ENCODE measurements around the gene SLFNL1.

The SLFNL1 gene

GRCh38 chr1:40985161-40985560 lies 36.4 kb downstream of the SLFNL1 start:
- DNase-seq = no peak

DNA sequence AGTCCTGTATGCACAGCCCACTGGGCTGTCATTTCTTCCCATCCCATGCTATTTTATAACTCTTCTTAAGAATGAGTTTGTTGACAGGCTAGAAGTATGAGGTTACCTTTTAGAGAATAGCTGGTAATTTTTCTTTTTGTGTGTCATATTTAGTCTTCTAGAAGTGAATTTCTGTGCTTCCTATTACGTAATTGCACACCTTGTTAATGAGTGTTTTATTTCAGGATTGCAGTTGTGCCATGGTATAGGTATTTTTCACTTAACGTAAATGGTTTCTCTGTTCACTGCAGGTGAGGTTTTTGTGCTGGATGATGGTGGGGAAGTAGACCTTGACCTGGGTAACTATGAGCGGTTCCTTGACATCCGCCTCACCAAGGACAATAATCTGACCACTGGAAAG lies 37.0 kb downstream of the SLFNL1 start:
- no peak for DNase-seq

DNA sequence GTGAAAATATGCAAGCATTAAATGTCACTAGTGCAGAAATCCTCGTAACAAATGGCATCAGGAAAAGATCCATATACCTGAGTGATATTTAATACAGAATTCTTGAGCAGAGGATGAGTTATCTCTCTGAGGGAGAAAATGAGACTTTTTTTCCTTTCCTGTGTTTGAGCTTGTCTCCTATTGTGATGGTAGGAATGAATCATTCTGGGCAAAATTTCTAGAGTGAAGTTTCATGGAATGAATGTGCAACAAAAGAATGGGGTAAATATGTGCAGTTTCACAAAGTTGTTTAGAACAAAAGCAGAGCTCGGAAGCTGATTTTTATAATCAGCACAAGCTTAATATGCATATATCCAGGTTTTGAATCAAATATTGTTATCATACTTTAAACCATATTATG lies 37.5 kb downstream of the SLFNL1 start:
- no peak for DNase-seq

- no peak for DNase-seq
These were observed 38.2 kb downstream of the SLFNL1 start for GRCh38 chr1:40983286-40983685.

DNA sequence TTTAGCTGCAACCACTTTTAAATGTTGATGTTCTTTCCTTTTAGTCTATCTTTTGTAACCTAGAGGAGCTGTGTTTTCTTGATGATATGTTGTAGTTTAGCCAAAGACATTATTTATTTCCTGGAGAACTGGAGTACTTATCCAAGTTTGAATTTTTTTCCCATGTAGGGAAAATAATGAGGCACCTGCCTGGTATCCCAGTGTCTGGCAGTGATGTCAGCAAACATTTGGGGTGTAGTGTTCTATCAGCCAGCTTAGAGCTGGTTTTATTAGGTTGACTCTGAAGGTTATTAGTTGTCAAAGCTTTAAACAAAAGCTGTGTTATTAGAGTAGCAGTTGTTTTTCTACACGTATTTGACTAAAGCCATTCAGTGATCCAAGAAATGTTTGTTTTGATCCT lies 38.8 kb downstream of the SLFNL1 start:
- no peak for DNase-seq

GRCh38 chr1:40981691-40982448 lies 39.7 kb downstream of the SLFNL1 start:
- no peak for DNase-seq

DNA sequence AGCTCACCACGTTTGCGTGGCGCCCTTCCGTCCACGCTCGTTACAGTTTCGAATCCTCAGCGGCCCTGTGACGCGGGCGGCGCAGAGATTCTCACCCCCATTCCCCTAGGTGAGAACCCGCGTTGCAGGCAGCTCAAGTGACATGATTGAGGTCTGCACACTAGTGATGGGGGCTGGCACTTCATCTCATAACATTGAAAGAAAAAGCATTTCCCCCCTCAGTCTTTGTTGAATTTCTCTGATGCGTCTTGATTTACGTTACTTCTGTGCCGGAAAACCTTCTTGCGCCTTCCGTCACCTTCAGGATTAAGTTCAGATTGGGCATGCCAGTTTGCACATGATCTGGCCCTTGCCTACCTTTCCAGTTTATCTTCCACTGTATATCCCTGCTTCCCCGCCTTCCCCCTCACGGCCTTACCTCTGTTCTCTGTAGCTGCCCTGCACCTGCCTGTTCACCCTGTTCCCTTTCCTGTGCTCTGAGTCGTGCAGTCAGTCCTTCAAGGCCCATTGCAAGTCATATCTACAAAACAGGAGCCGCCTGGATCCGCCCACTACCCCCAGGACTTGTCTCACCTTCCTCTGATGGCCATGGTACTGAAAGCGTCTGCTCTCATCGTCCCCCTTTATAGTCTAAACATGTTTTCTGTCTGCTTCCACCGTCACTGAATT lies 40.9 kb downstream of the SLFNL1 start:
- DNase-seq = peak; percentile 66

- no peak for DNase-seq
These were observed 41.5 kb downstream of the SLFNL1 start for GRCh38 chr1:40980068-40980452.

DNA sequence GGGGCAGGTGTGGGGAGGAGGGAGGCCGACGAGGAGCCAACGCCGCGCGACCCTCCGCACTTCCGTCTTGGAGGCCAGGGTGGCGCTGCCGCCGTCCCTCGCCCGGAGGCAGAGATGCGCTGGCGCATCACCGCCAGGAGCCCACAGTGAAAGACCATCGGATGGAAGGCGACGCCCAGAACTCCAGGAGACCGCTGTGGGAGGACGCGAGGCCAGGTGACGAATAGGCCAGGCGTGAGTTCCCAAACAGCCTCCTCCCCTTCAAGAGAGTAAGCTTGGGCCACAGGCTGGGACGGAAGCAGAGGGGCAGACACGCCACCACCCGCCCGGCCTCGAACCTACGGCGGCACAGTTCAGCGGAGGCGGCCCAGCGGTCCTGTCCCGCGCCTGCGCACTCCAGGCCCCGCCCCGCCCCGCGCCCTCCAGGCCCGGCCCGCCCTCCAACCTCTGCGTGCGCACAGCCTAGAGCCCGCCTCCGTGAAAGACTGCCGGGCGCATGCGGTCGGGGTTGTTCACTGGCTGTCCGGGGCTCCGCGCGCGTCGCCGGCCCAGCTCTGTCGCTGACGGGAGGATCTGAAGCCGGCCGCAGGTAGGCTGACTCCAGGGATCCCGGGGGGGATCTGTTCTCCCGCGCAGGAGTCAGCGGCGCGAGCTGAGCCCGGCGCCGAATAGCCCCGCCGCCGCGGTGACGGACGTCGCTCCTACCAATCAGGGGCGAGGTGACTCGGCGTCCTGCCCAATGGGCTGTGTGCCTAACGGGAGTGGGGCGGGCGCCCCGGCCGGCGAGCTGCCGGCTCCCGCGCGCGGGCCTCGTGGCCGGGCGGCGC lies 42.1 kb downstream of the SLFNL1 start, which contains the start of gene CTPS1:
TSS of gene CTPS1 (plus strand) at position 456 of the 827 bp plus-strand sequence. CDS start 3,595 bp downstream, outside the sequence.
- DNase-seq = peak; percentile 95

GRCh38 chr1:40978886-40979240 lies 42.7 kb downstream of the SLFNL1 start:
- DNase-seq = no peak

DNA sequence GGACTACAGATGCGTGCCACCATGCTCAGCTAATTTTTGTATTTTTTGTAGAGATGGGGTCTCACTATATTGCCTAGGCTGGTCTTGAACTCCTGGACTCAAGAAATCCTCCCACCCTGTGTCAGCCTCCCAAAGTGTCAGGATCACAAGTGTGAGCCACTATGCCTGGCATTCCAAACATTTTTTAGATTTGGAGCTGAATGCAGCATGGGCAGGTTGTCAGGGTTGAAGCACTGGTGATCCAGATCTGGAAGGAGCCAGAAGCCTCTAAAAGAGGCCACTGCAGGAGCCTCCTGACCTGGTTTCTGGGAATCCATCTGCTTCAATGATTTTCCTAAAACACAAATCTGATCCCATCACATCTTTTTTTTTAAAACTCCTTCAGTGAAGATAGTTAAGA lies 43.8 kb downstream of the SLFNL1 start:
- DNase-seq = no peak

GRCh38 chr1:40976952-40977690 lies 44.4 kb downstream of the SLFNL1 start:
- DNase-seq = no peak

- DNase-seq = no peak
These were observed 46.6 kb downstream of the SLFNL1 start for GRCh38 chr1:40974945-40975344.

- no peak for DNase-seq
These were observed 47.6 kb downstream of the SLFNL1 start for GRCh38 chr1:40973912-40974311.

DNA sequence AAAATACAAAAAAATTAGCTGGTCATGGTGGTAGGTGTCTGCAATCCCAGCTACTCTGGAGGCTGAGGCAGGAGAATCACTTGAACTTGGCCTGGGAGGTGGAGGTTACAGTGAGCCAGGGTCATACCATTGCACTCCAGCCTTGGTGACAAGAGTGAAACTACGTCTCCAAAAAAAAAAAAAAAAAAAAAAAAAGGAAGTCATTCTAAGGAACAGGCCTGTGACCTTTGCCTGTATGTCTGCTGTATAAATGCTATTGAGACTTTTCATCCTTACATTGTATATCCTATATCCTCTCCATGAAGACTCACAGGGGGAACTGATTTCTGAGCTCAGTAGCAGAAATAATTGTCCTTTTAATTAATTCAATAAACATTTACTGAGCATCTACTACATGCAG lies 49.6 kb downstream of the SLFNL1 start:
- no peak for DNase-seq

GRCh38 chr1:40969445-40969844 lies 52.1 kb downstream of the SLFNL1 start:
- no peak for DNase-seq

DNA sequence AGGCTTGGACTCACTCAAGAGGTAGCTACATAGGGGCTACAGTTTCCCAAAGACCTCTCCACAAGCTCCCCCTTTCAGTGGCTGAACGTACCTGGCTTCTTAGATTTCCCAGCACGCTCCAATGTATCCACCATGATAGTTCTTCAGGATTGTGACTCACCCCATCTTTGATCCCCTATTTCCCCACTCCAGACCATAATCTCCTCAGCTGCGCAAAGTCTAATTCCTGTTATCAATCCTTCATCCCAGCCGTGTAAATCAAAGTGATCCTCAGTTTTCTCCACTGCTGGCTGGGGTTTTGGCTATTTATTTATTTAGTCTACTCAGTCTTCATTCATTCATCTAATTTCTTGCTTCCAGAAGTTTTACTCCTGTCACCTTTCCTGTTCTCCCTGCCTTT lies 55.1 kb downstream of the SLFNL1 start:
- no peak for DNase-seq
